Kidney glomerular epithelial cell (primary cell): ENCODE measurements around the gene PRSS22.

Experiments used
- DNase-seq: peaks from one replicate; lab custom pipeline; 2025; lab: John Stamatoyannopoulos, UW

PRSS22 gene

GRCh38 chr16:2852731-2853507, 5.1 kb downstream of the PRSS22 start:
- DNase-seq: no peak

- DNase-seq: no peak
These were observed 5.8 kb downstream of the PRSS22 start for GRCh38 chr16:2852003-2852730.

GRCh38 chr16:2848933-2849725, 8.8 kb downstream of the PRSS22 start:
- no peak for DNase-seq

- peak; percentile 77 for DNase-seq
These were observed 11.3 kb downstream of the PRSS22 start for GRCh38 chr16:2846511-2847310.

GRCh38 chr16:2845116-2845515, 12.9 kb downstream of the PRSS22 start:
- DNase-seq: no peak

GRCh38 chr16:2843526-2843925, 14.4 kb downstream of the PRSS22 start:
- DNase-seq: no peak

GRCh38 chr16:2842340-2843000, 15.5 kb downstream of the PRSS22 start:
- no peak for DNase-seq

- DNase-seq: no peak
These were observed 16.2 kb downstream of the PRSS22 start for GRCh38 chr16:2841606-2842339.

GRCh38 chr16:2840914-2841313, 17.1 kb downstream of the PRSS22 start:
- DNase-seq: no peak

GRCh38 chr16:2839650-2840450, 18.1 kb downstream of the PRSS22 start:
- no peak for DNase-seq

GRCh38 chr16:2838928-2839327, 19.0 kb downstream of the PRSS22 start:
- DNase-seq: peak; percentile 76

GRCh38 chr16:2836646-2837508, 21.1 kb downstream of the PRSS22 start:
- no peak for DNase-seq

GRCh38 chr16:2835638-2836493, 22.1 kb downstream of the PRSS22 start:
- DNase-seq: peak; percentile 99

GRCh38 chr16:2834968-2835367, 23.0 kb downstream of the PRSS22 start:
- DNase-seq: no peak

GRCh38 chr16:2833776-2834175, 24.2 kb downstream of the PRSS22 start:
- DNase-seq: no peak

GRCh38 chr16:2831203-2831602, 26.8 kb downstream of the PRSS22 start:
- DNase-seq: no peak

- DNase-seq: no peak
These were observed 27.6 kb downstream of the PRSS22 start for GRCh38 chr16:2830355-2830695.
